Measurements from ENCODE around the gene USP10. TPM values are rescaled to one million over a fixed set of nuclear protein-coding genes. Genes with fewer than 3 reads are reported as not detected.

USP10 gene
- total RNA-seq, 1 donor from 2014 or later = 33.7 TPM

DNA sequence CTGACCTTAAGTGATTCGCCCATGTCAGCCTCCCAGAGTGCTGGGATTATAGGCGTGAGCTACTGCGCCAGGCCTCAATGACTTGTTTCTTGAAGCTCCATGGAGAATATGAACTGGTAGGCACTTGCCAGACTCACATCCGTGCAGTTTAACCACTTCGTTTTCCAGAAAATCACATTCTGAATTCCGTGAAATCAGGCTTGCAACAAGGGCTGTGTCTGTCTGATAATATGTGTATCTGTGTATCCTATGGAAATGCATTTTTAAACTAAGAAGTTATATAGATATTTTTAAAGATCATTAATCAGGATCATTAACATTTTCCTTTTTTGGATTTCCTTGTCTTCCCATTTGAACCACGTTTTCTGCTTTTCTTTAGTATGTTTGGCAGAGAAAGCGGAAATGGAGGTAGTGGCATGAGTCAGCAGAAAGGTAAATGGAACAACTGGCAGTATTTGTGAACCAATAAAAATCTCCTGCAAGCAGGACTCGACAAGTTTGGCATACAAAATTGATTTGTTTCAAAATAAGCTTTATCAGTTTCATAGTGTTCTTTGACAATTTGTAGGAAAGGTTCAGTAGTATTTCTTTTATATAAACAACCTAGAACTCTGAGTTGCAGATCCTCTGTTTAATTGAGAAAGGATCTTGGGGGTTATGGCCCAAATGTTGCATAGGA, 33.0 kb downstream of the USP10 start:
- peaks cover 1% of the 10 kb centered on the region for H3K36me3 ChIP-seq (ENCODE audit: control insufficient read depth, insufficient read depth, low read length)
- H3K4me3 ChIP-seq (ENCODE audit: low read depth, low read length) = no peak overlapping the region
- TF ChIP-seq, protein P1, sequence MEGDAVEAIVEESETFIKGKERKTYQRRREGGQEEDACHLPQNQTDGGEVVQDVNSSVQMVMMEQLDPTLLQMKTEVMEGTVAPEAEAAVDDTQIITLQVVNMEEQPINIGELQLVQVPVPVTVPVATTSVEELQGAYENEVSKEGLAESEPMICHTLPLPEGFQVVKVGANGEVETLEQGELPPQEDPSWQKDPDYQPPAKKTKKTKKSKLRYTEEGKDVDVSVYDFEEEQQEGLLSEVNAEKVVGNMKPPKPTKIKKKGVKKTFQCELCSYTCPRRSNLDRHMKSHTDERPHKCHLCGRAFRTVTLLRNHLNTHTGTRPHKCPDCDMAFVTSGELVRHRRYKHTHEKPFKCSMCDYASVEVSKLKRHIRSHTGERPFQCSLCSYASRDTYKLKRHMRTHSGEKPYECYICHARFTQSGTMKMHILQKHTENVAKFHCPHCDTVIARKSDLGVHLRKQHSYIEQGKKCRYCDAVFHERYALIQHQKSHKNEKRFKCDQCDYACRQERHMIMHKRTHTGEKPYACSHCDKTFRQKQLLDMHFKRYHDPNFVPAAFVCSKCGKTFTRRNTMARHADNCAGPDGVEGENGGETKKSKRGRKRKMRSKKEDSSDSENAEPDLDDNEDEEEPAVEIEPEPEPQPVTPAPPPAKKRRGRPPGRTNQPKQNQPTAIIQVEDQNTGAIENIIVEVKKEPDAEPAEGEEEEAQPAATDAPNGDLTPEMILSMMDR (IDR thresholded peaks at IDR 0.05; ENCODE audit: insufficient read depth, low read length, severe bottlenecking) = no peak
- FAIRE-seq (no peak), DNase-seq (ENCODE audit: low read depth) (peak; percentile 74)
- no peaks in the 10 kb centered on the region for H3K27me3 ChIP-seq (ENCODE audit: control insufficient read depth, insufficient read depth, low read length)

DNA sequence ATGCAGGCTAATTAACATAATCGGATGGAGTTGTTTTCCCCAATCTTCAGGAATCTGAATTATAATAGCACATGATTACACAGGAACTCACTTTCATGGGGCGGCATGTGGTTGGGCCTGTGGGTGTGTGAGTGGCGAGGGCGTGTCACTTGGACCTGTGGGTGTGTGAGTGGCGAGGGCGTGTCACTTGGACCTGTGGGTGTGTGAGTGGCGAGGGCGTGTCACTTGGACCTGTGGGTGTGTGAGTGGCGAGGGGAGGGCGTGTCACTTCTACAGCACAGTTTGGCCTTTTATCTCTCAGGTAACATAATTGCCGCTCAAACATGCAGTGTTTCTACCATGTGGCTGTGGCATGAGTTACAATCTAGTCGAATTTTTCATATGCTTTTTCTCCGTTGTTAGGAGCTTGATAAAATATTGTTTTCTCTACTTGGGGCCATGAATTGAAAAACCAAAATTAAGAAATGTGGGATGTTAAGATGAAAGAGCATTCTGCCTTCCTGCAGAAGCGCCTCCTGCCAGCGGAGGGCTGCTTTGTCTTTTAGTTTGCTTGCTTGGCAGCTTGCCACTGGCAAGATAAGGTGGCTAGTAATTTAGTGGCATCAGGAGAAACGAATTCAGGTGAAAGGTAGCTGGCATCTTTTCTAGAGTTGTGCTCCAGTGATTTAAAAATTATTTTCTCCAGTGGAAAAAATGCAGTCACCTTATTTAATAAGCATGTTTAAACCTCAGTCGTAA, 36.2 kb downstream of the USP10 start:
- no peak for DNase-seq (ENCODE audit: low read depth)
- Histone ChIP-seq H3K36me3 (ENCODE audit: control insufficient read depth, insufficient read depth, low read length) (peaks cover 1% of the 10 kb centered on the region), H3K4me3 (ENCODE audit: low read depth, low read length) (no peak overlapping the region), H3K27me3 (ENCODE audit: control insufficient read depth, insufficient read depth, low read length) (no peaks in the 10 kb centered on the region)
- TF ChIP-seq, protein P1 (IDR thresholded peaks at IDR 0.05; ENCODE audit: insufficient read depth, low read length, severe bottlenecking) = no peak
- FAIRE-seq = no peak

DNA sequence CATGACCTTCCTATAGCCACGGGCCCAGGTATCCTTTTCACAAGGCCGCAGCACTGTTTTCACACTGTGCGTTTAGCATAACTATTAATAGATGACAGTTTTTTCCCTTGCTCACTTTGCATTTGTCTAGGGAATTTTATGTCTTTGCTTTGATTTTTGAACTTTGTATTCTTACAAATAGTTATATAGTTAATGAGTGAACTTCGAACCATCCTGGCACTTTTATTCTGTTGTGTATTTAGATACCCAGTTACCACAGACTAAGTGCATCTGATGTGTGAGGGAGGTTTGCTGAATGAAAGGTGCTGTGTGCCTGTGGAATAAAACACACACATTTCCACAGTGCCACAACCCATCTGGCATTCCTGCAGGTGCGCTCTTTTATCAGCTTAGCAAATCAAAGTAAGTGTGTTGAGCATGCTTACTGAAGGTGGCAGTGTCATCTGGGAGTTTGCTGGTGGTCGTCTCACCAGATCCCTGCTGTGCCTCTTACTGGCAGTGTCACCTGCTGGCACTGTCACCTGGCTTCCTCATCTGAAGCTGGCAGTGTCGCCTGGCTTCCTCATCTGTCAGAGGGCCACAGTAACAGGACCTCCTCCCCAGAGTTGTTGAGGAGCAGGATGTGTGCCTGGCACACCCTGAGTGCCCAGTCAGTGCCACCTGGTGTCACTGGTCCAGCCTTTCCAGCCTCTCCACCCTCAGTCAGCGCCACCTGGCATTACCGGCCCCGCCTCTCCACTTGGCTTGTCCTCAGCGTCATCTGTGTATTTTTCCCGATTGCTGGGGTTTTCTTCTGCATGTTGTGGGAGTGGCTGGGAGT, 37.6 kb downstream of the USP10 start:
- DNase-seq (ENCODE audit: low read depth) (no peak), FAIRE-seq (no peak)
- TF ChIP-seq, protein P1 (IDR thresholded peaks at IDR 0.05; ENCODE audit: insufficient read depth, low read length, severe bottlenecking) = no peak
- Histone ChIP-seq H3K4me3 (ENCODE audit: low read depth, low read length) (no peak overlapping the region), H3K27me3 (ENCODE audit: control insufficient read depth, insufficient read depth, low read length) (no peaks in the 10 kb centered on the region), H3K36me3 (ENCODE audit: control insufficient read depth, insufficient read depth, low read length) (peaks cover 5% of the 10 kb centered on the region)

DNA sequence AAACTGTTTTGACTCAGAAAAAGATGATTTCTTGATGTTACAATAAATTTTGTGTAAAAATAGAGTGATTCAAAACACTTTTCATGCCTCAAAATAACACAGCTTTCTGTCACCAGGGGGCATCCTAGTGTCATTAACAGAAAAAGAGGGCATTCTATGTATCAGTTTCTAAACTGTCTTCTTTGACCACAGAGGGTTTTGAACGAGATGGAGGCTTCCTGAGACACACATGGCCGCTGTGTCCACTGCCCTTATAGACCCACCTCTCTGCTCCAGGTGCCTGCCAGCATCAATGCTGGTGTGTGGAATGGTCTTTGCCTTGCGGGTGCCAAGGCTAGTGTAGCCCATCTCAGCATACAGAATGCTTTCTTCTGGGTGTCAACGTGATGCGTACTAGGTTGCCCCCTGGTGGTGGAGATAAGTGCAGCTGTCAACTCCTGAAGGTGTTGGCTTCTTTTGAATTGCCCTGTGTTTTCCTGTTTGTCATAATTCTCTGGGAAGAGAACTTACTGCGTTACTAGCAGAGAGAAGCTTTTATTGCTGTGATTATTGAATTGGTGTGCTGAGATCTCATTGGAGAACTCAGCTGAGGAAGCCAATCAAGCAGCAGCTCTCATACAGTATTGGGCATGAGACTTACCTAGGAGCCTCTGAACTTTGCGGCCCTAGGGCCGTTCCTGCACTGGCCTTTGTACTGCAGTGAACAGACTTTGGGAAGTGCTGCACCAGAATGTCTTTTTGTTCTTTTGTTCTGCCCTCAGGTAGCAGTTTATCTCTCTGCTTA, 38.6 kb downstream of the USP10 start:
- Histone ChIP-seq H3K4me3 (ENCODE audit: low read depth, low read length) (no peak overlapping the region), H3K27me3 (ENCODE audit: control insufficient read depth, insufficient read depth, low read length) (no peaks in the 10 kb centered on the region), H3K36me3 (ENCODE audit: control insufficient read depth, insufficient read depth, low read length) (peaks cover 6% of the 10 kb centered on the region)
- TF ChIP-seq, protein P1 (IDR thresholded peaks at IDR 0.05; ENCODE audit: insufficient read depth, low read length, severe bottlenecking) = peak; percentile 91
- FAIRE-seq (no peak), DNase-seq (ENCODE audit: low read depth) (peak; percentile 77)

DNA sequence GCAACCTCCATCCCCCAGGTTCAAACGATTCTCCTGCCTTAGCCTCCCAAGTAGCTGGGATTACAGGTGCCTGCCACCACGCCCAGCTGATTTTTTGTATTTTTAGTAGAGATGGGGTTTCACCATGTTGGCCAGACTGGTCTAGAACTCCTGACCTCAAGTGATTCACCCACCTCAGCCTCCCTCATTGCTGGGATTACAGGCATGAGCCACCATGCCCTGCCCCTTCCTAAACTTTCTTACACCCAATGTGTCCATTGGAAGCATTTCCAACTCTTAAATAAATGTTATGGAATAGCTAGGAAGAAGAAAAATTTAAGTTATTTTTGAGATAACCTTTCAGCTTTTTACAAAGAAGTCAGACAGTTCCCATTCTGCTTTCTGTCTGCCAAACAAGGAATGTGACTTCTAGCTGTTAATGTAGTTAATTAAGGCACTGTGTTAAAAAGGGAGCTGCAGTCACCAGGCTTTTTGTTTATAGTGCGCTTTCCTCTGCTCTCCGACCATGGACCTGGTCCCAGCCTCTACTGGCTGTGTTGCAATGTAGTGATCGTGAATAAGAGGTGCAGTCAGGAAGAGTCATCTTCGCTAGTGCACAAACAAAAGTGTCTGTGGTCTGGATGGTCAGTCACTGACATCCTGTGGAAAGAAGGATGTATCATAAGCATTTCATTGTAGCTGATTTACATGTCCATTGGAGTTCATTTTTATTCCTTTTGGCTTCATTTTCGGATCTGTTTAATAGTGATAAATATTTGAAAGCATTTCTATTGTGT, 39.7 kb downstream of the USP10 start:
- DNase-seq (ENCODE audit: low read depth) (peak; percentile 83), FAIRE-seq (no peak)
- no peaks in the 10 kb centered on the region for H3K27me3 ChIP-seq (ENCODE audit: control insufficient read depth, insufficient read depth, low read length)
- H3K36me3 ChIP-seq (ENCODE audit: control insufficient read depth, insufficient read depth, low read length) = peaks cover 6% of the 10 kb centered on the region
- TF ChIP-seq, protein P1 (IDR thresholded peaks at IDR 0.05; ENCODE audit: insufficient read depth, low read length, severe bottlenecking) = no peak
- H3K4me3 ChIP-seq (ENCODE audit: low read depth, low read length) = no peak overlapping the region

Data from bronchial epithelial cell (primary cell).